Measurements from ENCODE around the gene CLK3.

CLK3 gene

GRCh38 chr15:74613953-74614743 lies 1.5 kb upstream of the CLK3 start:
- H3K4me1 ChIP-seq (ENCODE audit: insufficient read depth, low read length) = peaks cover 6% of the 10 kb centered on the region; the same call in 1 of the 2 replicates
- H3K4me3 ChIP-seq (ENCODE audit: low read length) = peak overlapping the region; percentile 100
- peak overlapping the region; percentile 64 for H3K9ac ChIP-seq (ENCODE audit: low read depth, low read length)
- no peaks in the 10 kb centered on the region for H3K9me3 ChIP-seq (ENCODE audit: insufficient read depth, low read depth, low read length)
- peaks cover 3% of the 10 kb centered on the region for H3K36me3 ChIP-seq (ENCODE audit: insufficient read depth, low read length)
- WGBS = 42% methylated on average over 38 of the region's 38 CpGs
- H3K27ac ChIP-seq (ENCODE audit: low read depth, low read length) = no peak overlapping the region
- peaks cover 7% of the 10 kb centered on the region; the same call in 1 of the 2 replicates for H3K27me3 ChIP-seq (ENCODE audit: insufficient read depth, low read length)

DNA sequence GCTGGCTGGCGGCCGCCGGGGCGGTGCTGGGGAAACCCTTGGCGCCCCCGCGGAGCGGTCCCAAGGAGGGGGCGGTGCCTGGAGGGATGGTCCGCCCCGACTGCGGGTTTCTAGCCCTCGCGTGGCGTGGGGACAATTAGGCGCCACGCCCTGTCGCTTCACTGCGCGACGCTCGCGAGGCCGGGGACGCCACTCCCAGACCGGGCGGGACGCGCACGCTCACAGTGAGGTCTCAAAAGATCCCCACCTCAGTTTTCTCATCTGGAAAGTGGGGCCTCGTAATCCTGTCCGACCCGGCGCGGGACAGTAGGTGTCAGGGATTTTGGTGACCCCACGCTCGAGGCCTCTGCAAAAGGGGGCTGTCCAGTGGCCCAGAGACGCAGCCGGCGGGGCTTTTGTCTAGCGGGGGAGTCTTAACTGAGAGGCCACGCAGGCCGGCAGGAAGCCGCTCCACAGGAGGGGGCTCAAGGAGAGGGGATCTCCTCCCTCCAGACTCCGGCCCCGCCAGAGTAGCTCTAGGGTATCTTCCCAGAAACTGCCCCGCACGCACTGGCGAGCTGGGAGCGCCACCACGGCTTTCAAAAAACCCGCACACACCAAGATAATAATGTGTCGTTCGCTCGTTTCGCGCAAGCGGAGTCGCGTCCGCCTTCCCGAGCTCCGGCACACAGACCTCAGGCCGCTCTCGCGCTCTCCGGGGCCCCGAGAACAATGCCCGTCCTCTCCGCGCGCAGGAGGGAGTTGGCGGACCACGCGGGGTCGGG lies 710 bp upstream of the CLK3 start:
- Histone ChIP-seq H3K9ac (ENCODE audit: low read depth, low read length) (peak overlapping the region; percentile 96), H3K27ac (ENCODE audit: low read depth, low read length) (peak overlapping the region; percentile 95), H3K9me3 (ENCODE audit: insufficient read depth, low read depth, low read length) (no peaks in the 10 kb centered on the region), H3K36me3 (ENCODE audit: insufficient read depth, low read length) (peaks cover 11% of the 10 kb centered on the region), H3K4me1 (ENCODE audit: insufficient read depth, low read length) (peaks cover 6% of the 10 kb centered on the region; the same call in 1 of the 2 replicates), H3K4me3 (ENCODE audit: low read length) (peak overlapping the region; percentile 100), H3K27me3 (ENCODE audit: insufficient read depth, low read length) (peaks cover 7% of the 10 kb centered on the region; the same call in 1 of the 2 replicates)
- WGBS = under 1% methylated on average over 76 of the region's 76 CpGs

GRCh38 chr15:74616366-74616939 lies 817 bp downstream of the CLK3 start:
- Histone ChIP-seq H3K36me3 (ENCODE audit: insufficient read depth, low read length) (peaks cover 24% of the 10 kb centered on the region), H3K27me3 (ENCODE audit: insufficient read depth, low read length) (peaks cover 7% of the 10 kb centered on the region; the same call in 1 of the 2 replicates), H3K9ac (ENCODE audit: low read depth, low read length) (peak overlapping the region; percentile 96), H3K4me1 (ENCODE audit: insufficient read depth, low read length) (peaks cover 6% of the 10 kb centered on the region; the same call in 1 of the 2 replicates), H3K9me3 (ENCODE audit: insufficient read depth, low read depth, low read length) (no peaks in the 10 kb centered on the region), H3K4me3 (ENCODE audit: low read length) (peak overlapping the region; percentile 100), H3K27ac (ENCODE audit: low read depth, low read length) (peak overlapping the region; percentile 83)
- 18% methylated on average over 18 of the region's 18 CpGs for WGBS

DNA sequence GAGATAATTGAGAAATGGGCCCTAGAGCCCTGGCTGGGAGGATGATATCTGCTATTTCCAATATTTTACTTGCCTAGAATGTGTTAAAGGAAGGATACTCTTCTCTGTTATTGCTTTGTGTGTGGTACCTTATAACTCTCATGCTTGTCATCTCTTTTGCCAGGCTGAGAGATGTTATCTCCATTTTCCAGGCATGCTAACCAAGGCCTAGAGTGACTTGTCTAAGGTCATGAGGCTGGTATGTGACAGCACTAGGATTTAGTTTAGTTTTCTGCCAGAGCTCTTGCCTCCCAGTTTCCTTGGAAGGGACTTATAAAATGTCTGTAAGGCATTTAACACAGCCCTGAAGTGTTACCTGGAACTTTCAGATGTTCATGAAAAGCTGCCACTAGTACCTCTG lies 1.4 kb downstream of the CLK3 start:
- Histone ChIP-seq H3K9ac (ENCODE audit: low read depth, low read length) (peak overlapping the region; percentile 96), H3K9me3 (ENCODE audit: insufficient read depth, low read depth, low read length) (no peaks in the 10 kb centered on the region), H3K4me1 (ENCODE audit: insufficient read depth, low read length) (peaks cover 6% of the 10 kb centered on the region; the same call in 1 of the 2 replicates), H3K27ac (ENCODE audit: low read depth, low read length) (no peak overlapping the region), H3K4me3 (ENCODE audit: low read length) (peak overlapping the region; percentile 100), H3K36me3 (ENCODE audit: insufficient read depth, low read length) (peaks cover 29% of the 10 kb centered on the region), H3K27me3 (ENCODE audit: insufficient read depth, low read length) (peaks cover 7% of the 10 kb centered on the region; the same call in 1 of the 2 replicates)

GRCh38 chr15:74618841-74619596 lies 3.4 kb downstream of the CLK3 start:
- peaks cover 50% of the 10 kb centered on the region for H3K36me3 ChIP-seq (ENCODE audit: insufficient read depth, low read length)

DNA sequence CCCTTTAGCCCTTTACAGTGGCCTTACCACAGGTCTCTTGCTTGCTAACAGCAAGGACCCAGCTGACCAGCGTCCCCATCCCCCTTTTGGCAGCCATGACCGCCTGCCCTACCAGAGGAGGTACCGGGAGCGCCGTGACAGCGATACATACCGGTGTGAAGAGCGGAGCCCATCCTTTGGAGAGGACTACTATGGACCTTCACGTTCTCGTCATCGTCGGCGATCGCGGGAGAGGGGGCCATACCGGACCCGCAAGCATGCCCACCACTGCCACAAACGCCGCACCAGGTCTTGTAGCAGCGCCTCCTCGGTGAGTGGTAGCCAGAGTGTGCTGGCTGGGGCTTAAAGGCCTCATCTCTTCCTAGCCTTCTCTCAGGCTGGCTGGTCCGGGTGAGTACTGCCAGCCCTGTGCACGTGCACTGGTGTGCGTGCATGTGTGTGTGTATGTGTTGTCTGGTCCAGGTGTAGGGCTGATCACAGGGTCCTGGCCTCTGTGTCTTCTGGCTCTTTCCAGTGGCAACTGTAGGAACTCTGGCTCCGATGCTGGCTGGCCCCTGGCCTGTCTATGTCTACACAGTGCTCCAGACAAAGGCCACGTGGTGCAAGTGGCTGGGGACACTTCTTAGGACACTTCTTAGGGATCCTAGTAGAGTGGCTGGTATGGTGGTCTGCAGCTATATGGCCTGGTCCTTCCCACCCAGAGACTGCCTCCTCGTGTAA lies 4.4 kb downstream of the CLK3 start:
- Histone ChIP-seq H3K9me3 (ENCODE audit: insufficient read depth, low read depth, low read length) (no peaks in the 10 kb centered on the region), H3K4me3 (ENCODE audit: low read length) (no peak overlapping the region), H3K4me1 (ENCODE audit: insufficient read depth, low read length) (peaks cover 6% of the 10 kb centered on the region; the same call in 1 of the 2 replicates), H3K9ac (ENCODE audit: low read depth, low read length) (no peak overlapping the region; the same call in 1 of the 2 replicates), H3K27ac (ENCODE audit: low read depth, low read length) (no peak overlapping the region), H3K27me3 (ENCODE audit: insufficient read depth, low read length) (no peaks in the 10 kb centered on the region), H3K36me3 (ENCODE audit: insufficient read depth, low read length) (peaks cover 60% of the 10 kb centered on the region)
- 96% methylated on average over 27 of the region's 27 CpGs for WGBS

More at GRCh38 chr15:74618841-74619596, 3.4 kb downstream of the CLK3 start:
- Histone ChIP-seq H3K9me3 (ENCODE audit: insufficient read depth, low read depth, low read length) (no peaks in the 10 kb centered on the region), H3K4me3 (ENCODE audit: low read length) (no peak overlapping the region), H3K27me3 (ENCODE audit: insufficient read depth, low read length) (no peaks in the 10 kb centered on the region), H3K27ac (ENCODE audit: low read depth, low read length) (no peak overlapping the region), H3K9ac (ENCODE audit: low read depth, low read length) (no peak overlapping the region), H3K4me1 (ENCODE audit: insufficient read depth, low read length) (peaks cover 6% of the 10 kb centered on the region; the same call in 1 of the 2 replicates)
- 93% methylated on average over 15 of the region's 15 CpGs for WGBS

- no peaks in the 10 kb centered on the region for H3K27me3 ChIP-seq (ENCODE audit: insufficient read depth, low read length)
- 74% methylated on average over 23 of the region's 23 CpGs for WGBS
- no peak overlapping the region for H3K4me3 ChIP-seq (ENCODE audit: low read length)
- no peak overlapping the region; the same call in 1 of the 2 replicates for H3K9ac ChIP-seq (ENCODE audit: low read depth, low read length)
- peaks cover 6% of the 10 kb centered on the region; the same call in 1 of the 2 replicates for H3K4me1 ChIP-seq (ENCODE audit: insufficient read depth, low read length)
- H3K9me3 ChIP-seq (ENCODE audit: insufficient read depth, low read depth, low read length) = no peaks in the 10 kb centered on the region
- H3K27ac ChIP-seq (ENCODE audit: low read depth, low read length) = no peak overlapping the region
- H3K36me3 ChIP-seq (ENCODE audit: insufficient read depth, low read length) = peaks cover 68% of the 10 kb centered on the region
Measured at GRCh38 chr15:74620636-74621545, 5.3 kb downstream of the CLK3 start.

- no peak overlapping the region for H3K27ac ChIP-seq (ENCODE audit: low read depth, low read length)
- H3K36me3 ChIP-seq (ENCODE audit: insufficient read depth, low read length) = peaks cover 75% of the 10 kb centered on the region
- 91% methylated on average over 16 of the region's 16 CpGs for WGBS
- H3K27me3 ChIP-seq (ENCODE audit: insufficient read depth, low read length) = no peaks in the 10 kb centered on the region
- H3K4me3 ChIP-seq (ENCODE audit: low read length) = no peak overlapping the region
- peaks cover 6% of the 10 kb centered on the region; the same call in 1 of the 2 replicates for H3K4me1 ChIP-seq (ENCODE audit: insufficient read depth, low read length)
- no peak overlapping the region for H3K9ac ChIP-seq (ENCODE audit: low read depth, low read length)
- no peaks in the 10 kb centered on the region for H3K9me3 ChIP-seq (ENCODE audit: insufficient read depth, low read depth, low read length)
Measured at GRCh38 chr15:74621546-74621920, 5.9 kb downstream of the CLK3 start.

DNA sequence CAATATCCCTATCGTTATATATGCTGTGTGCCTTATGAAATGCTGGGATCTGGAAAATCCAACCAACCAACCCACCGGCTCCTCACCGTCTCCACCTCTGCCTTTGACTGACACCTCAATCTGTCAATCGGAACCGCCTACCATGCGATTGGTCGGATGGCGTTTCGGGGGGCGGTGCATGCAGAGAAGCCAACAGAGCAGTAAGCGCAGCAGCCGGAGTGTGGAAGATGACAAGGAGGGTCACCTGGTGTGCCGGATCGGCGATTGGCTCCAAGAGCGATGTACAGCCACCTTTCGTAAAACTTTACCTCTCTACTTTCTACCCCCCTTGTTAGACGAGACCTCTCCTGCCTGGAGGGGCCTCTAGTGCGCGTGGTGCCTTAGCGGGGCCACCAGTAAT lies 6.3 kb downstream of the CLK3 start:
- 87% methylated on average over 21 of the region's 21 CpGs for WGBS
- Histone ChIP-seq H3K36me3 (ENCODE audit: insufficient read depth, low read length) (peaks cover 79% of the 10 kb centered on the region), H3K4me1 (ENCODE audit: insufficient read depth, low read length) (peaks cover 2% of the 10 kb centered on the region; the same call in 1 of the 2 replicates), H3K9ac (ENCODE audit: low read depth, low read length) (no peak overlapping the region), H3K9me3 (ENCODE audit: insufficient read depth, low read depth, low read length) (no peaks in the 10 kb centered on the region), H3K27ac (ENCODE audit: low read depth, low read length) (no peak overlapping the region), H3K27me3 (ENCODE audit: insufficient read depth, low read length) (no peaks in the 10 kb centered on the region), H3K4me3 (ENCODE audit: low read length) (no peak overlapping the region)
